ENCODE measurements around the gene PDIA4. TPM values are rescaled to one million over a fixed set of nuclear protein-coding genes. Genes with fewer than 3 reads are reported as not detected.
A peak's percentile ranks its signal among the peaks of the same experiment; 100 is the strongest.

PDIA4 gene
- polyA plus RNA-seq, 3 donors: 164 to 199 (median 188) TPM

GRCh38 chr7:148975896-148976295 is 52.4 kb downstream of the PDIA4 start:
- no peak for DNase-seq (ENCODE audit: low read depth in 3 of 3, low spot score in 2 of 3)

- DNase-seq (ENCODE audit: low read depth in 3 of 3, low spot score in 2 of 3): no peak
Observed at GRCh38 chr7:148973256-148973655, 55.0 kb downstream of the PDIA4 start.

GRCh38 chr7:148972375-148972774 is 55.9 kb downstream of the PDIA4 start:
- no peak for DNase-seq (ENCODE audit: low read depth in 3 of 3, low spot score in 2 of 3)

GRCh38 chr7:148967602-148968001 is 60.7 kb downstream of the PDIA4 start:
- DNase-seq (ENCODE audit: low read depth in 3 of 3, low spot score in 2 of 3): no peak

- DNase-seq (ENCODE audit: low read depth in 3 of 3, low spot score in 2 of 3): no peak
Observed at GRCh38 chr7:148967032-148967372, 61.3 kb downstream of the PDIA4 start.

- DNase-seq (ENCODE audit: low read depth in 3 of 3, low spot score in 2 of 3): no peak
Observed at GRCh38 chr7:148964483-148965267, 63.6 kb downstream of the PDIA4 start.

- DNase-seq (ENCODE audit: low read depth in 3 of 3, low spot score in 2 of 3): no peak
Observed at GRCh38 chr7:148963583-148964482, 64.5 kb downstream of the PDIA4 start.

- peak; percentile 73 to 91 (median 76) for DNase-seq (ENCODE audit: low read depth in 3 of 3, low spot score in 2 of 3)
Observed at GRCh38 chr7:148962823-148963582, 65.3 kb downstream of the PDIA4 start.

- no peak for DNase-seq (ENCODE audit: low read depth in 3 of 3, low spot score in 2 of 3)
Observed at GRCh38 chr7:148962440-148962822, 65.9 kb downstream of the PDIA4 start.

GRCh38 chr7:148959726-148960125 is 68.6 kb downstream of the PDIA4 start:
- DNase-seq (ENCODE audit: low read depth in 3 of 3, low spot score in 2 of 3): no peak

- no peak for DNase-seq (ENCODE audit: low read depth in 3 of 3, low spot score in 2 of 3)
Observed at GRCh38 chr7:148958061-148958460, 70.2 kb downstream of the PDIA4 start.

GRCh38 chr7:148954766-148955165 is 73.5 kb downstream of the PDIA4 start:
- DNase-seq (ENCODE audit: low read depth in 3 of 3, low spot score in 2 of 3): no peak

- DNase-seq (ENCODE audit: low read depth in 3 of 3, low spot score in 2 of 3): no peak
Observed at GRCh38 chr7:148953676-148954075, 74.6 kb downstream of the PDIA4 start.

Other genes with a start within 250 kb of the PDIA4 start
- 10 to 100 TPM; 35.2 to 39.1 (median 37.7) TPM for gene EZH2, start 144.2 kb downstream of the PDIA4 start, polyA plus RNA-seq (ENCODE audit: insufficient read length in 3 of 3)
- gene ZNF786, start 62.2 kb upstream of the PDIA4 start, polyA plus RNA-seq (ENCODE audit: insufficient read length in 3 of 3): 10 to 100 TPM in 1 of 3 donors, 1 to 10 TPM in 2; 7.8 to 10.2 (median 9.5) TPM
- gene ZNF425, start 97.8 kb upstream of the PDIA4 start, polyA plus RNA-seq (ENCODE audit: insufficient read length in 3 of 3): 1 to 10 TPM; 7.9 to 9.2 (median 8.6) TPM
- 10 to 100 TPM; 14.2 to 14.8 (median 14.4) TPM for gene ZNF398, start 118.9 kb upstream of the PDIA4 start, polyA plus RNA-seq (ENCODE audit: insufficient read length in 3 of 3)
- gene ZNF282, start 167.0 kb upstream of the PDIA4 start, polyA plus RNA-seq (ENCODE audit: insufficient read length in 3 of 3): 10 to 100 TPM; 21.1 to 24.0 (median 21.7) TPM
- gene ZNF212, start 211.1 kb upstream of the PDIA4 start, polyA plus RNA-seq (ENCODE audit: insufficient read length in 3 of 3): 10 to 100 TPM; 15.5 to 17.0 (median 16.5) TPM
- gene ZNF783, start 233.7 kb upstream of the PDIA4 start, polyA plus RNA-seq (ENCODE audit: insufficient read length in 3 of 3): 10 to 100 TPM in 2 of 3 donors, 1 to 10 TPM in 1; 9.8 to 11.6 (median 10.3) TPM

Measured in right renal cortex interstitium (tissue), 3 donors.